Liver (tissue), 9 donors: Measurements from ENCODE around the gene CSRNP2. TPM values are rescaled to one million over a fixed set of nuclear protein-coding genes. Genes with fewer than 3 reads are reported as not detected.

Experiments used
- DNase-seq: peaks from one replicate; pipeline ENCODE4 v3.0.0-alpha.2; 2017; ENCODE audit warnings: low spot score
- H3K27ac ChIP-seq, 2 donors: one replicate each; pipeline ENCODE4 v1.7.0; 2013; ENCODE audit warnings: inconsistent platforms in 2 of 2, low read length in 2 of 2, control low read depth in 1 of 2, low read depth in 1 of 2, mild to moderate bottlenecking in 1 of 2
- H3K27me3 ChIP-seq, 4 donors: one replicate each; pipeline versions ENCODE4 v1.6.1 to v1.7.0; 2013; ENCODE audit warnings: low read length in 3 of 4, inconsistent platforms in 1 of 4, mild to moderate bottlenecking in 1 of 4, moderate library complexity in 1 of 4; ENCODE audit not compliant: control insufficient read depth in 4 of 4, insufficient read depth in 4 of 4
- H3K36me3 ChIP-seq, 4 donors: one replicate each; pipeline versions ENCODE4 v1.6.1 to v1.7.0; 2013; ENCODE audit warnings: low read length in 3 of 4, mild to moderate bottlenecking in 3 of 4, low read depth in 1 of 4, moderate library complexity in 1 of 4; ENCODE audit not compliant: control insufficient read depth in 4 of 4, insufficient read depth in 3 of 4
- H3K4me1 ChIP-seq, 4 donors: one replicate each; pipeline versions ENCODE4 v1.6.1 to v1.7.0; 2013; ENCODE audit warnings: low read length in 3 of 4, mild to moderate bottlenecking in 3 of 4, moderate library complexity in 1 of 4; ENCODE audit not compliant: control insufficient read depth in 4 of 4, insufficient read depth in 4 of 4
- H3K4me3 ChIP-seq, 3 donors: one replicate each; pipeline versions ENCODE4 v1.6.1 to v1.7.0; 2013; ENCODE audit warnings: low read length in 3 of 3, control low read depth in 1 of 3, low read depth in 1 of 3, mild to moderate bottlenecking in 1 of 3
- H3K9ac ChIP-seq, 2 donors: one replicate each; pipeline ENCODE4 v1.7.0; 2013; ENCODE audit warnings: low read length in 2 of 2, mild to moderate bottlenecking in 2 of 2, moderate library complexity in 2 of 2, control low read depth in 1 of 2, low read depth in 1 of 2
- H3K9me3 ChIP-seq, 4 donors: one replicate each; pipeline versions ENCODE4 v1.6.1 to v1.7.0; 2013; ENCODE audit warnings: low read length in 3 of 4; ENCODE audit not compliant: control insufficient read depth in 4 of 4
- CTCF ChIP-seq: fragments of 150-350 bp; IDR thresholded peaks from 2 replicates; pipeline ENCODE4 v1.5.1; 2017; ENCODE audit warnings: improper control_type of control experiment, low read depth, low read length; ENCODE audit not compliant: missing input control
- FOXA2 ChIP-seq: IDR thresholded peaks from 2 replicates; pipeline ENCODE4 v1.6.1; 2016; ENCODE audit warnings: antibody characterized with exemption
- GABPA ChIP-seq, 2 donors: IDR thresholded peaks in 1 of 2; conservative IDR thresholded peaks in 1 of 2; 2 replicates each; pipeline ENCODE4 v1.6.1; 2016; ENCODE audit warnings: antibody characterized with exemption in 2 of 2, mild to moderate bottlenecking in 1 of 2, moderate library complexity in 1 of 2
- HNF4A ChIP-seq, 2 donors: conservative IDR thresholded peaks; 2 replicates each; pipeline ENCODE4 v1.6.1; 2016; ENCODE audit warnings: antibody characterized with exemption in 2 of 2, mild to moderate bottlenecking in 2 of 2
- HNF4G ChIP-seq: IDR thresholded peaks from 2 replicates; pipeline ENCODE4 v1.6.1; 2016; ENCODE audit warnings: antibody characterized with exemption
- JUND ChIP-seq, 2 donors: IDR thresholded peaks; 2 replicates each; pipeline ENCODE4 v1.6.1; 2016; ENCODE audit warnings: antibody characterized with exemption in 2 of 2
- RAD21 ChIP-seq, 2 donors: IDR thresholded peaks; 2 replicates each; pipeline ENCODE4 v1.6.1; 2016; ENCODE audit warnings: antibody characterized with exemption in 2 of 2, mild to moderate bottlenecking in 2 of 2
- REST ChIP-seq: IDR thresholded peaks from 2 replicates; pipeline ENCODE4 v1.6.1; 2016; ENCODE audit warnings: antibody characterized with exemption, mild to moderate bottlenecking
- TAF1 ChIP-seq: conservative IDR thresholded peaks from 2 replicates; pipeline ENCODE4 v1.6.1; 2016; ENCODE audit warnings: antibody characterized with exemption, mild to moderate bottlenecking
- YY1 ChIP-seq: IDR thresholded peaks from 2 replicates; pipeline ENCODE4 v1.6.1; 2016; ENCODE audit warnings: antibody characterized with exemption, mild to moderate bottlenecking
- ZBTB33 ChIP-seq: IDR thresholded peaks from 2 replicates; pipeline ENCODE4 v1.6.1; 2016; ENCODE audit warnings: antibody characterized with exemption
- WGBS: extraction: QIAGEN DNeasy Blood & Tissue Kit; methylation state at CpG from one replicate; pipeline ENCODE4 v1.1.7; 2013; 5-methylcytosine and 5-hydroxymethylcytosine counted together
- polyA plus RNA-seq, 2 donors: library from polyadenylated mRNA; stranded (reverse) in 1 of 2; unstranded in 1 of 2; fragments of 200-250 nt in 1 of 2; fragments of >200 nt in 1 of 2; fragmentation: Nextera tagmentation in 1 of 2; extraction: Ambion mirVana in 1 of 2; gene quantifications; one replicate each; pipeline versions ENCODE4 v1.2.1 to v1.2.3, GENCODE V29; 2013 to 2015
- total RNA-seq, 2 donors: library from RNA; depleted of rRNA; stranded (reverse); fragments of >200 nt; gene quantifications; one replicate each; pipeline ENCODE4 v1.2.3, GENCODE V29; 2014
- donor health status: healthy.
- donor health status: healthy.
- donor health status: healthy.
- donor health status: healthy.
- donor health status: healthy.

The CSRNP2 gene
- total and polyA plus RNA-seq, 4 donors: 2.0 to 8.4 (median 3.9) TPM

GRCh38 chr12:51013441-51013840 is 70.0 kb downstream of the CSRNP2 start:
- Histone ChIP-seq H3K4me3 (no peak overlapping the region), H3K27me3 (no peaks in the 10 kb centered on the region), H3K4me1 (peaks cover 0 to 8% (median 4%) of the 10 kb centered on the region in 4 donors), H3K27ac (no peak overlapping the region), H3K9ac (no peak overlapping the region), H3K36me3 (no peaks in the 10 kb centered on the region), H3K9me3 (no peaks in the 10 kb centered on the region)
- TF ChIP-seq GABPA (IDR thresholded peaks at IDR 0.05 in 1 of 2, conservative IDR thresholded peaks at IDR 0.05 in 1 of 2) (no peak), HNF4A (conservative IDR thresholded peaks at IDR 0.05) (no peak), REST (no peak), ZBTB33 (no peak), FOXA2 (no peak), HNF4G (no peak), RAD21 (IDR thresholded peaks at IDR 0.05) (no peak), CTCF (no peak), TAF1 (no peak), YY1 (no peak), JUND (IDR thresholded peaks at IDR 0.05) (no peak)
- 97% methylated on average over 7 of the region's 7 CpGs for WGBS
- DNase-seq: no peak

GRCh38 chr12:51012570-51013236 is 70.7 kb downstream of the CSRNP2 start:
- TF ChIP-seq ZBTB33: no peak
- peaks cover 0 to 2% (median under 1%) of the 10 kb centered on the region in 4 donors for H3K36me3 ChIP-seq
- no peak overlapping the region for H3K9ac ChIP-seq
- no peak overlapping the region for H3K27ac ChIP-seq
- WGBS: 91% methylated on average over 5 of the region's 5 CpGs
- H3K4me1 ChIP-seq: peaks cover 0 to 8% (median 4%) of the 10 kb centered on the region in 4 donors
- no peaks in the 10 kb centered on the region for H3K9me3 ChIP-seq
- H3K4me3 ChIP-seq: no peak overlapping the region
- no peaks in the 10 kb centered on the region for H3K27me3 ChIP-seq
- DNase-seq: no peak
